ENCODE results near the gene KHK.

- TF ChIP-seq CEBPB (IDR thresholded peaks at IDR 0.05) = no peak
- no peak for TF ChIP-seq EP300 (IDR thresholded peaks at IDR 0.05; ENCODE audit: borderline replicate concordance)
- no peak for TF ChIP-seq TCF12 (IDR thresholded peaks at IDR 0.05; ENCODE audit: low read depth)
- TF ChIP-seq REST (IDR thresholded peaks at IDR 0.05; ENCODE audit: low read depth) = no peak
- TF ChIP-seq MAX (IDR thresholded peaks at IDR 0.05) = no peak
- no peak for TF ChIP-seq TEAD4 (IDR thresholded peaks at IDR 0.05)
- TF ChIP-seq USF1 (IDR thresholded peaks at IDR 0.05) = no peak
- TF ChIP-seq RAD21 (IDR thresholded peaks at IDR 0.05; ENCODE audit: low read depth) = no peak
- TF ChIP-seq FOXM1 (IDR thresholded peaks at IDR 0.05; ENCODE audit: borderline replicate concordance, low read depth) = no peak
- TF ChIP-seq TAF1 (IDR thresholded peaks at IDR 0.05; ENCODE audit: low read depth) = no peak
- no peak for TF ChIP-seq NFIC (IDR thresholded peaks at IDR 0.05)
Observed at GRCh38 chr2:27089111-27089954, 2.8 kb downstream of the KHK start.
